ENCODE measurements around the gene SGCE.

Gene SGCE

DNA sequence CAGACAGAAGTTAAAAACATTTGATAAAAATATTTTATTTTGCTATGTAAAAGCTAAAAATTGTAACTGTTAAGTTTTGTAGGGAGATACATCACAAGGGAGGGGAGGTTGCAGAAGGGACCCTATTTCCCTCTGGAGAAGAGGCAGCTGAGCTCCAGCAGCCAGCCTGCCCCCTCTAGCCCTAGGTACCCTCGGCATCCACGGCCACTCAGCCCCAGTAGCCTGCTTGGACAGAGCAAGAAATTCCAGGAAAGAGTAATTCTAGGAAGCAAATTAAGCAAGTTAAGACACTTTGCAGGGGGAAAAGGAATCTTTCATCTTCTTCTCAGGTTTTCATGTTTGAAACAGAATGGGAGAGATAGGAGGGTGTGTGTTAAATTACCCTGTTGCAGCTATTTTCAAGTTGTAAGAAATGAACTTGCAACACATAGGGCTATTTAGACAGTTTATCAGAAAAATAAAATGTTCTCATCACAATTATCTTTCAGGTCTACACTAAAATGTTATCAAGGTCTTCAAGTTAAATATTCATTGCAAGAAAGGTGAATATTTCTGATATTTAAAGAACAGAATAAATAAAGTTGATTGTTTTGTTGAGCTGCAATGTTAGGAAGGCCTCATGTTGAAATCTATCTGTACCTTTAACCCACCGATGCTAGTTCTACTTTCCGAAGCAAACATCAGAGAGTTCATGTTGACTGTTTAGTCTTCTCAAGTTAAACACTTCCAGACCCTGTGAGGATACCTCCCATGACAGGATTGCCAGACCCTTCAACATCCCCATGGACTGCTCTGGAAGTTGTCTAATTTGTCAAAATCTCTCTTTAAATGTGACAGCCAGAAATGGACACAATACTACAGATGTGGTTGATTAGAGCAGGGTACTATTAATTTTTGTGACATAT lies 5.5 kb downstream of the SGCE start:
- H3K4me1 Mint-ChIP-seq: peaks cover 7% of the 10 kb centered on the region
- peaks cover 29% of the 10 kb centered on the region for H3K27me3 Mint-ChIP-seq
- H3K36me3 Mint-ChIP-seq: no peaks in the 10 kb centered on the region
- no peaks in the 10 kb centered on the region for H3K9me3 Mint-ChIP-seq
- no peak overlapping the region for H3K27ac Mint-ChIP-seq
- no peak for ATAC-seq (ENCODE audit: low read depth)
- no peak overlapping the region for H3K4me3 Mint-ChIP-seq
- no peak for DNase-seq (ENCODE audit: low spot score in 2 of 2)

GRCh38 chr7:94649450-94649849 lies 6.5 kb downstream of the SGCE start:
- Mint-ChIP-seq H3K4me3 (no peak overlapping the region), H3K36me3 (no peaks in the 10 kb centered on the region), H3K4me1 (peaks cover 4% of the 10 kb centered on the region), H3K9me3 (no peaks in the 10 kb centered on the region), H3K27ac (no peak overlapping the region), H3K27me3 (peaks cover 26% of the 10 kb centered on the region)
- DNase-seq (ENCODE audit: low spot score in 2 of 2) (no peak), ATAC-seq (ENCODE audit: low read depth) (no peak)

- DNase-seq (ENCODE audit: low spot score in 2 of 2) (no peak), ATAC-seq (ENCODE audit: low read depth) (no peak)
- H3K4me3 Mint-ChIP-seq: no peak overlapping the region
- peaks cover 4% of the 10 kb centered on the region for H3K4me1 Mint-ChIP-seq
- H3K36me3 Mint-ChIP-seq: no peaks in the 10 kb centered on the region
- no peak overlapping the region for H3K27ac Mint-ChIP-seq
- H3K9me3 Mint-ChIP-seq: no peaks in the 10 kb centered on the region
- H3K27me3 Mint-ChIP-seq: peaks cover 26% of the 10 kb centered on the region
Measured at GRCh38 chr7:94648731-94649130, 7.2 kb downstream of the SGCE start.

GRCh38 chr7:94647295-94647694 lies 8.6 kb downstream of the SGCE start:
- no peaks in the 10 kb centered on the region for H3K9me3 Mint-ChIP-seq
- H3K4me1 Mint-ChIP-seq: peaks cover 4% of the 10 kb centered on the region

GRCh38 chr7:94643771-94644545 lies 12.0 kb downstream of the SGCE start:
- no peaks in the 10 kb centered on the region for H3K9me3 Mint-ChIP-seq
- H3K27me3 Mint-ChIP-seq: peaks cover 14% of the 10 kb centered on the region
- H3K4me3 Mint-ChIP-seq: no peak overlapping the region
- no peak overlapping the region for H3K27ac Mint-ChIP-seq
- H3K4me1 Mint-ChIP-seq: no peaks in the 10 kb centered on the region
- no peaks in the 10 kb centered on the region for H3K36me3 Mint-ChIP-seq
- ATAC-seq (ENCODE audit: low read depth): no peak
- no peak for DNase-seq (ENCODE audit: low spot score in 2 of 2)

More at GRCh38 chr7:94647295-94647694, 8.6 kb downstream of the SGCE start:
- H3K27ac Mint-ChIP-seq: no peak overlapping the region
- no peak for DNase-seq (ENCODE audit: low spot score in 2 of 2)
- no peaks in the 10 kb centered on the region for H3K36me3 Mint-ChIP-seq
- H3K27me3 Mint-ChIP-seq: peaks cover 27% of the 10 kb centered on the region
- no peak for ATAC-seq (ENCODE audit: low read depth)
- no peak overlapping the region for H3K4me3 Mint-ChIP-seq

DNA sequence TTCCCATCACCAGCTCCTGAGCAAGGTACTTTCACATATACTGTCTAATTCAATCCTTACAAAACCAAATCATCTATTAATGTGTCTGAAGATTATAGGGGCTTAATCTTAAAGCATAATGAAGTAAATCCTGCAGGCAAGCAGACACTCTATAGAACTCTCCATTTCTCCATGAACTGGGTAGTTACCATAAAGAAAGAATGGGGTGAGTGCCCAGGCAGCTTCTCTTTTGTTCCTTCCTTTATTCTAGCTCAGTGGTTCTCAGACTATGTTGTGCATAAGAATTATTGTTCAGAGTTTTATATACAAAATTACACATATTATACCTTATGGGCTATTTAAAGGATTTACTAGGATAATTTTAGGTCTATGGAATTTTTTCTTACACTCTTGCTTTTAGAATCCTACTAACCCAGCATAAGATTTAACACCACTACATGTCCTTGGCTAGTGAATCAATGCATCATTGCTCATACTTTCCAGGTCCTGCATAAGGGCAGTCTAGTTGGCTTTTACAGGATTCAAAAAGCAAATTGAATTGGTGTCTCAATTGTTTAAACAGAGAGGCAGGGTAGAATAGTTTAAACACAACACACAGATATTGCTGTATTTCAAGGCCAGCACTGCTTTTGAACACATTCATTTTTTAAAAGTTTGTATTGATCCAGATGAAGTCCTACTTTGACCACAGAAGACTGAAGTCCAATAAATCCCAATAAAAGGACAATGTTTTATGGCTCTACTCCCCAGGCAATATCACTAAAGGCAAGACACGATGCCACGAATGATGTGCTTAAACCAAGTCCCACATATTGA lies 12.9 kb downstream of the SGCE start:
- Mint-ChIP-seq H3K4me3 (no peak overlapping the region), H3K4me1 (no peaks in the 10 kb centered on the region), H3K27me3 (peaks cover 14% of the 10 kb centered on the region), H3K9me3 (no peaks in the 10 kb centered on the region), H3K36me3 (no peaks in the 10 kb centered on the region), H3K27ac (no peak overlapping the region)
- DNase-seq (ENCODE audit: low spot score in 2 of 2): no peak
- no peak for ATAC-seq (ENCODE audit: low read depth)

- no peak overlapping the region for H3K27ac Mint-ChIP-seq
- H3K4me1 Mint-ChIP-seq: no peaks in the 10 kb centered on the region
- DNase-seq (ENCODE audit: low spot score in 2 of 2): no peak
- H3K4me3 Mint-ChIP-seq: no peak overlapping the region
- ATAC-seq (ENCODE audit: low read depth): no peak
- no peaks in the 10 kb centered on the region for H3K9me3 Mint-ChIP-seq
- peaks cover 8% of the 10 kb centered on the region for H3K27me3 Mint-ChIP-seq
- no peaks in the 10 kb centered on the region for H3K36me3 Mint-ChIP-seq
Measured at GRCh38 chr7:94639384-94639783, 16.5 kb downstream of the SGCE start.

DNA sequence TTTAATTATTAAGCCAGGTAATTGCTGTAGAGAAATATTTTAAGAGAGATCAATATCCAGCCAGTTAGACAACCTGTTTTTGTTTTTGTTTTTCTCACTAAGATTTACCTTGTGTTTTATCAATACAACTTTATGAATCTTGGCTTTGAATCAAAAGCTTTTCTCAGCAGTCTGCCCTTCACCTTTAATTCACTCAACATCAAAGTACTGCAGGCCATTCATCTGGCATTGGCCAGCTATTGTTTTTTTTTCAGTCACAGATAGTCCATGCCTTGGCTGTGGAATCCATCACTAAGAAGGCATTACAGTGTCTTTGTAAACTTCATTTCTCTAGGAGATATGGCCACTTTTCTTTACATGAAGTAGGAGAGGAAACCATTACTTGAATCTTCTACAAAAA lies 20.2 kb downstream of the SGCE start:
- peaks cover 3% of the 10 kb centered on the region for H3K27me3 Mint-ChIP-seq
- no peak overlapping the region for H3K4me3 Mint-ChIP-seq
- no peaks in the 10 kb centered on the region for H3K36me3 Mint-ChIP-seq
- no peaks in the 10 kb centered on the region for H3K4me1 Mint-ChIP-seq
- no peak overlapping the region for H3K27ac Mint-ChIP-seq
- H3K9me3 Mint-ChIP-seq: no peaks in the 10 kb centered on the region
- DNase-seq (ENCODE audit: low spot score in 2 of 2) (no peak), ATAC-seq (ENCODE audit: low read depth) (no peak)

- no peak for DNase-seq (ENCODE audit: low spot score in 2 of 2)
- Mint-ChIP-seq H3K4me3 (no peak overlapping the region), H3K27me3 (peaks cover 4% of the 10 kb centered on the region), H3K36me3 (no peaks in the 10 kb centered on the region), H3K9me3 (no peaks in the 10 kb centered on the region), H3K4me1 (no peaks in the 10 kb centered on the region), H3K27ac (no peak overlapping the region)
- ATAC-seq (ENCODE audit: low read depth): no peak
Measured at GRCh38 chr7:94634502-94634901, 21.4 kb downstream of the SGCE start.

DNA sequence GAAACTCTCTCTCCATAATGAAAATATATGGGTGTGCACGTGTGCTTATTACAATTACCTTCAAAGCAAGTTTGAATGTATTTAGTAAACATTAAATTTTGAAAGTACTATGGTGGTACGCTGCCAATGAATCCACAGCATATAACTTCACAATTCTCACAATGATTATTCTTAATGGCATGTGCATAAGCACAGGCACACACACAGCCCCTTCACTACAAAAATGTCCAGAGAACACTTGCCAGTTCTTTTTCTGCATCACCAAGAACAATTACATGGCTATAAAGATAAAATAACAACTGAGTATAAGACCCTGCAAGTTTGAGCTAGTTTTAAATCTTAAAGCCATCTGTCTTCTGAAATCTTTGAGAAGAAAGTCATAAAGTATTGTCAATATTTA lies 22.2 kb downstream of the SGCE start:
- no peak overlapping the region for H3K4me3 Mint-ChIP-seq
- no peaks in the 10 kb centered on the region for H3K36me3 Mint-ChIP-seq
- no peaks in the 10 kb centered on the region for H3K9me3 Mint-ChIP-seq
- peaks cover 4% of the 10 kb centered on the region for H3K27me3 Mint-ChIP-seq
- no peak overlapping the region for H3K27ac Mint-ChIP-seq
- ATAC-seq (ENCODE audit: low read depth) (no peak), DNase-seq (ENCODE audit: low spot score in 2 of 2) (no peak)
- H3K4me1 Mint-ChIP-seq: no peaks in the 10 kb centered on the region

DNA sequence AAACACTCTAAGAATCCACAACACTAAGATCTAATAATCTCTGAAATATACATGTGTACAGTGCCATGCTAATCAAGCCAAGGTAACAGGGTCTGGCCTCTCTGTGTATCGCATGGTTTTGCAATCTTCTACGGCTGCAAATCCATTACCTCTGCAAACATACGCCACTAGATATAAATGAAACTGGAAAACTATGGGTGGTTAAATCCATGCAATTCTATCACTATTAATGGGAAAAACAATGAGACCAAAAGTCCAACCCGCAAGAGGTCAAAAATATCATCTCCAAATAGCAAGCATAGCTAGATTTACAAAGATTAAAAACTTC lies 23.0 kb downstream of the SGCE start:
- H3K36me3 Mint-ChIP-seq: no peaks in the 10 kb centered on the region
- H3K27ac Mint-ChIP-seq: no peak overlapping the region
- ATAC-seq (ENCODE audit: low read depth) (no peak), DNase-seq (ENCODE audit: low spot score in 2 of 2) (no peak)
- peaks cover 4% of the 10 kb centered on the region for H3K27me3 Mint-ChIP-seq
- H3K4me1 Mint-ChIP-seq: no peaks in the 10 kb centered on the region
- H3K9me3 Mint-ChIP-seq: no peaks in the 10 kb centered on the region
- no peak overlapping the region for H3K4me3 Mint-ChIP-seq

- Mint-ChIP-seq H3K4me1 (no peaks in the 10 kb centered on the region), H3K4me3 (no peak overlapping the region), H3K27me3 (peaks cover 2% of the 10 kb centered on the region), H3K9me3 (no peaks in the 10 kb centered on the region), H3K36me3 (no peaks in the 10 kb centered on the region), H3K27ac (no peak overlapping the region)
- DNase-seq (ENCODE audit: low spot score in 2 of 2) (no peak), ATAC-seq (ENCODE audit: low read depth) (no peak)
Measured at GRCh38 chr7:94632338-94633013, 23.5 kb downstream of the SGCE start.

- DNase-seq (ENCODE audit: low spot score in 2 of 2): no peak
Measured at GRCh38 chr7:94630855-94631254, 25.1 kb downstream of the SGCE start.

More at GRCh38 chr7:94630855-94631254, 25.1 kb downstream of the SGCE start:
- ATAC-seq (ENCODE audit: low read depth): no peak
- no peaks in the 10 kb centered on the region for H3K9me3 Mint-ChIP-seq
- no peaks in the 10 kb centered on the region for H3K36me3 Mint-ChIP-seq
- no peak overlapping the region for H3K4me3 Mint-ChIP-seq
- no peak overlapping the region for H3K27ac Mint-ChIP-seq
- no peaks in the 10 kb centered on the region for H3K4me1 Mint-ChIP-seq
- peaks cover 1% of the 10 kb centered on the region for H3K27me3 Mint-ChIP-seq
